Measurements from ENCODE around the gene PPM1L. TPM values are rescaled to one million over a fixed set of nuclear protein-coding genes. Genes with fewer than 3 reads are reported as not detected.

Gene PPM1L
- polyA plus RNA-seq, 3 donors = 5.5 to 9.9 (median 7.8) TPM

DNA sequence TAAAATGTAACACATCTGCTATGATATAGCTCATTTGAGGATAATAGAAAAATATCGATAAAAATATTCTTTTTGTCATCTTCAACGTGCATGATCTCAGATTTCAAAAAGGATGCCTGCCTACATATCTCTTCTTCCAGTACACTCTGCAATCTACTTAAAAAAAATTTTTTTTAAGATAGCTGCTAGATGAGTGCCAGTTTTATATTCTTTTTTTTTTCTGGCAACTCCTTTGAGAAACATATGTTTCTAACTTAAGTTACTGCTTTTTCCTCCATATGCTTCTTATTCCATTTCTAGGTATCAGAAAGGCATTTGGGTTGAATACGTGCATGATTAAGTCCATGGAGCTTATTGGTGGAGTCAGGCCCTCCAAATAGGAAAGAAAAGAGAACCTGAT, 160.4 kb downstream of the PPM1L start:
- Histone ChIP-seq H3K79me2 (ENCODE audit: insufficient read depth, low read length) (no peaks in the 10 kb centered on the region), H4K20me1 (ENCODE audit: insufficient read depth, low read length) (peaks cover 8% of the 10 kb centered on the region), H3K4me2 (replicated peaks; ENCODE audit: extremely low read depth, low read length, poor library complexity, severe bottlenecking) (no peak overlapping the region), H3K9ac (ENCODE audit: insufficient read depth, low read length, poor library complexity, severe bottlenecking) (no peak overlapping the region), H3K4me3 (replicated peaks in 1 of 3; ENCODE audit: low read depth in 2 of 3, low read length in 3 of 3) (no peak overlapping the region), H2AFZ (ENCODE audit: insufficient read depth, low read depth, low read length, poor library complexity, severe bottlenecking) (no peak overlapping the region), H3K4me1 (ENCODE audit: control insufficient read depth in 1 of 2, insufficient read depth in 2 of 2, low read length in 2 of 2) (no peaks in the 10 kb centered on the region), H3K9me3 (replicated peaks in 1 of 2; ENCODE audit: control insufficient read depth in 1 of 2, insufficient read depth in 1 of 2, low read length in 2 of 2) (no peaks in the 10 kb centered on the region), H3K27ac (ENCODE audit: low read depth in 1 of 2, low read length in 2 of 2) (no peak overlapping the region), H3K36me3 (replicated peaks in 1 of 2; ENCODE audit: control insufficient read depth in 1 of 2, insufficient read depth in 2 of 2, low read length in 2 of 2) (no peaks in the 10 kb centered on the region), H3K27me3 (ENCODE audit: control insufficient read depth in 2 of 2, insufficient read depth in 2 of 2, low read length in 2 of 2) (no peaks in the 10 kb centered on the region)
- WGBS (ENCODE audit: insufficient coverage) = no CpG with 5 or more reads among the region's 3 CpGs
- intact Hi-C loops (cut with micrococcal nuclease) = no loop called here
- TF ChIP-seq, protein P1, sequence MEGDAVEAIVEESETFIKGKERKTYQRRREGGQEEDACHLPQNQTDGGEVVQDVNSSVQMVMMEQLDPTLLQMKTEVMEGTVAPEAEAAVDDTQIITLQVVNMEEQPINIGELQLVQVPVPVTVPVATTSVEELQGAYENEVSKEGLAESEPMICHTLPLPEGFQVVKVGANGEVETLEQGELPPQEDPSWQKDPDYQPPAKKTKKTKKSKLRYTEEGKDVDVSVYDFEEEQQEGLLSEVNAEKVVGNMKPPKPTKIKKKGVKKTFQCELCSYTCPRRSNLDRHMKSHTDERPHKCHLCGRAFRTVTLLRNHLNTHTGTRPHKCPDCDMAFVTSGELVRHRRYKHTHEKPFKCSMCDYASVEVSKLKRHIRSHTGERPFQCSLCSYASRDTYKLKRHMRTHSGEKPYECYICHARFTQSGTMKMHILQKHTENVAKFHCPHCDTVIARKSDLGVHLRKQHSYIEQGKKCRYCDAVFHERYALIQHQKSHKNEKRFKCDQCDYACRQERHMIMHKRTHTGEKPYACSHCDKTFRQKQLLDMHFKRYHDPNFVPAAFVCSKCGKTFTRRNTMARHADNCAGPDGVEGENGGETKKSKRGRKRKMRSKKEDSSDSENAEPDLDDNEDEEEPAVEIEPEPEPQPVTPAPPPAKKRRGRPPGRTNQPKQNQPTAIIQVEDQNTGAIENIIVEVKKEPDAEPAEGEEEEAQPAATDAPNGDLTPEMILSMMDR (IDR thresholded peaks at IDR 0.05) = no peak
- no peak overlapping the region for H3K4me3 Mint-ChIP-seq
- H3K36me3 Mint-ChIP-seq = no peaks in the 10 kb centered on the region
- H3K4me1 Mint-ChIP-seq = no peaks in the 10 kb centered on the region
- peaks cover 0 to 6% (median 0%) of the 10 kb centered on the region in 3 donors for H3K27me3 Mint-ChIP-seq (ENCODE audit: low read depth in 3 of 3)
- DNase-seq = no peak
- no peak overlapping the region for H3K27ac Mint-ChIP-seq
- no peaks in the 10 kb centered on the region for H3K9me3 Mint-ChIP-seq

- Mint-ChIP-seq H3K4me3 (no peak overlapping the region), H3K27me3 (ENCODE audit: low read depth in 3 of 3) (no peaks in the 10 kb centered on the region), H3K4me1 (no peaks in the 10 kb centered on the region), H3K27ac (peak overlapping the region in 1 of 7 donors; percentile 67), H3K9me3 (no peaks in the 10 kb centered on the region), H3K36me3 (no peaks in the 10 kb centered on the region)
- Histone ChIP-seq H3K27me3 (ENCODE audit: control insufficient read depth in 2 of 2, insufficient read depth in 2 of 2, low read length in 2 of 2) (no peaks in the 10 kb centered on the region), H4K20me1 (ENCODE audit: insufficient read depth, low read length) (peaks cover 8% of the 10 kb centered on the region), H3K79me2 (ENCODE audit: insufficient read depth, low read length) (no peaks in the 10 kb centered on the region), H3K4me1 (ENCODE audit: control insufficient read depth in 1 of 2, insufficient read depth in 2 of 2, low read length in 2 of 2) (no peaks in the 10 kb centered on the region), H2AFZ (ENCODE audit: insufficient read depth, low read depth, low read length, poor library complexity, severe bottlenecking) (no peak overlapping the region), H3K9me3 (replicated peaks in 1 of 2; ENCODE audit: control insufficient read depth in 1 of 2, insufficient read depth in 1 of 2, low read length in 2 of 2) (no peaks in the 10 kb centered on the region), H3K4me2 (replicated peaks; ENCODE audit: extremely low read depth, low read length, poor library complexity, severe bottlenecking) (no peak overlapping the region), H3K9ac (ENCODE audit: insufficient read depth, low read length, poor library complexity, severe bottlenecking) (no peak overlapping the region), H3K4me3 (replicated peaks in 1 of 3; ENCODE audit: low read depth in 2 of 3, low read length in 3 of 3) (no peak overlapping the region), H3K27ac (ENCODE audit: low read depth in 1 of 2, low read length in 2 of 2) (no peak overlapping the region), H3K36me3 (replicated peaks in 1 of 2; ENCODE audit: control insufficient read depth in 1 of 2, insufficient read depth in 2 of 2, low read length in 2 of 2) (no peaks in the 10 kb centered on the region)
- intact Hi-C loops (cut with micrococcal nuclease) = no loop called here
- DNase-seq = no peak
- 96% methylated on average over 2 of the region's 2 CpGs for WGBS (ENCODE audit: insufficient coverage)
- TF ChIP-seq, protein P1 (IDR thresholded peaks at IDR 0.05) = no peak
Measured at GRCh38 chr3:160919942-160920341, 163.9 kb downstream of the PPM1L start.
